Adipocyte (in vitro differentiated cells): Measurements from ENCODE around the gene TCERG1L.

Experiments used
- DNase-seq: peaks from one replicate; pipeline ENCODE4 v3.0.0-alpha.2; 2015; ENCODE audit warnings: low read depth
- H3K27me3 ChIP-seq: replicated peaks from 2 replicates; pipeline ENCODE4 v1.7.0; 2013; ENCODE audit warnings: mild to moderate bottlenecking, low read length, moderate library complexity; ENCODE audit not compliant: control insufficient read depth, insufficient read depth
- H3K36me3 ChIP-seq: 2 replicates; pipeline ENCODE4 v1.7.0; 2013; ENCODE audit warnings: low read length, mild to moderate bottlenecking, moderate library complexity; ENCODE audit not compliant: control insufficient read depth, insufficient read depth, severe bottlenecking
- H3K4me1 ChIP-seq: 2 replicates; pipeline ENCODE4 v1.7.0; 2013; ENCODE audit warnings: mild to moderate bottlenecking, low read length, moderate library complexity; ENCODE audit not compliant: control insufficient read depth, insufficient read depth
- H3K4me3 ChIP-seq: 2 replicates; pipeline ENCODE4 v1.7.0; 2013; ENCODE audit warnings: mild to moderate bottlenecking, low read length, moderate library complexity
- H3K9ac ChIP-seq: 2 replicates; pipeline ENCODE4 v1.7.0; 2013; ENCODE audit warnings: mild to moderate bottlenecking, low read length, moderate library complexity
- H3K9me3 ChIP-seq: 2 replicates; pipeline ENCODE4 v1.7.0; 2013; ENCODE audit warnings: mild to moderate bottlenecking, low read length, moderate library complexity; ENCODE audit not compliant: control insufficient read depth

TCERG1L gene

DNA sequence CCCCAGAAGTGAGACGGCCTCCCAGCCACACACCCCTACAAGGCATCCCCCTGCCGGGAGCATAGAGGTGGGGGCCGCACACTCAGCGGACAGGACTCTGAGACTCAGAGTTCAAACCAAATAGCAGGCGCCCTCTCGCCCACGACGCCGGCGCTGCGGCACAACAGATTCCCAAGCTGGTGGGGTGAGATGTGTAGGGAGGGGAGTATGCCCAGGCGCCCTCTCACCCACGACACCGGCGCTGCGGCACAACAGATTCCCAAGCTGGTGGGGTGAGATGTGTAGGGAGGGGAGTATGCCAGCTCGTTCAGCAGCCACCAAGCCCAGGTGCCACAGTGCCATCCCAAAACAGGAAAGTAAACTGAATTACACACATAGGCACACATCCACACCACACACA is 64.7 kb downstream of the TCERG1L start:
- Histone ChIP-seq H3K4me1 (no peaks in the 10 kb centered on the region), H3K9me3 (no peaks in the 10 kb centered on the region), H3K36me3 (no peaks in the 10 kb centered on the region), H3K4me3 (no peak overlapping the region), H3K9ac (no peak overlapping the region), H3K27me3 (peaks cover 7% of the 10 kb centered on the region)
- no peak for DNase-seq

DNA sequence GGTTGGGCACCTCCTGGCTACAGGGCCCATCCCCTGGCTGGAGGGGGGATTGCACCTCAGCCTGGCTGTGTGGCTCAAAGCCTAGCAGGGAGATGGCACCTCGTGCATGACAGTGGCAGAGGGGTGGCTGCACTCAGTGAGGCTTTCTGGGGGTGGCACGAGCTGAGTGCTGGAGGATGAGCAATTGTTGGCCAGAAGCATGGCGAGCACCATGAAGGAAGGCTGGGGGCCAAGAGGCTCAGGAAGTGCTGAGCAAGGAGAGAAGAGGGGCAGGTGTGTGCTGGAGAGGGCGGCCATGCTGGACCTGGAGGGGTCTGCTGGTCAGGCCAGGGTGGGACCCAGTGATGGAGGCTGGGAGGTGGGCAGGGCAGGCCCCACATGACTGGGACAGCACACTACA is 65.4 kb downstream of the TCERG1L start:
- H3K4me3 ChIP-seq, result no peak overlapping the region
- H3K9me3 ChIP-seq, result no peaks in the 10 kb centered on the region
- peaks cover 7% of the 10 kb centered on the region for H3K27me3 ChIP-seq
- no peak overlapping the region for H3K9ac ChIP-seq
- no peak for DNase-seq
- no peaks in the 10 kb centered on the region for H3K4me1 ChIP-seq
- no peaks in the 10 kb centered on the region for H3K36me3 ChIP-seq

DNA sequence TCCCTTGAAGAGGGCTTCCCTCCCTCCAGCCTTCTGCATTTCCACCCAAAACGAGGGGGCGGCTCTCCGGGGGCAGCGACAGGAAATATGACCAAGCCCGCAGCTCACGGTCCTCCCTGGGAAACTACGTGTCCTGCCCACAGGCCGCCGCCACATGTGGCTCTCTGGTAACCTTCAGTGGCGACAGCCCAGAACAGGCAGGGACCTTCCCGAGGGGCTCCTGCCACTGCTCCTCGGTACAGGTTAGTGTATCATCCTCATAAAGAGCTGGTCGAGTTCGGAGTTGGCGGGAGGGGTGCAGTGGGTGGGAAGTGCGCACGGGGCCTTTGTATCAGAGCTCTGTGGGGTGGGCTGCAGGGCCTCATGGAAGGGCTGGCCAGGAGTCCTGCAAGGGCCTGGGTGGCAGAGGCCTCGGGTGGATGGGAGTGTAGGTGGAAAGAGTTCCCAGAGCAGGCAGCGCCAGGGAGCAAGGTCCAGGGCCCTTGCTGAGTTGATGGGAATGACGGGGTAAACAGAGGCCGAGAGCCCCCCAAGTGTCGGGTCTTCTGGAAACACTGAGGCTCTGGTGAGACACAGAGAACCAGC is 66.0 kb downstream of the TCERG1L start:
- no peaks in the 10 kb centered on the region for H3K36me3 ChIP-seq
- no peak overlapping the region for H3K4me3 ChIP-seq
- H3K9me3 ChIP-seq, result no peaks in the 10 kb centered on the region
- peaks cover 4% of the 10 kb centered on the region for H3K27me3 ChIP-seq
- no peak for DNase-seq
- no peaks in the 10 kb centered on the region for H3K4me1 ChIP-seq
- H3K9ac ChIP-seq, result no peak overlapping the region

DNA sequence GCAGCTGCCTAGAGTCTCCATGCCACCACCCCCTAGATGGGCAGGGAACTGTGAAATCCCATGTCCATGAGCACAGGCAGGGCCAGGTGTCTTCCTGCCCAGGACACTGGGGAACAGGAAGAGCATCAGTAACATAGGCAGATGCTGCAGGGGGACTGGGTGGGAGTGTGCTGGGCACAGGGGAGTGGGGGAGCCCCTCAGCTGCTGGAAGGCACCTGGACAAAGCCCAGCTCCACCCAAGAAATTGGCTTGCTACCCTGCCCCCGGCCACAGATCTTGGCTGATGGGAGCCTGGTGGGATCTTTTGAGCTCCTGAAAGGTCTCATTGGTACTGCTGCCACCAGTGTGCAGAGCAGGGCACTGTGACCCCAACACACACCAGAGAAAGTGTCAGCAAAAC is 66.7 kb downstream of the TCERG1L start:
- Histone ChIP-seq H3K4me3 (no peak overlapping the region), H3K4me1 (no peaks in the 10 kb centered on the region), H3K36me3 (no peaks in the 10 kb centered on the region), H3K9ac (no peak overlapping the region), H3K27me3 (peaks cover 6% of the 10 kb centered on the region), H3K9me3 (no peaks in the 10 kb centered on the region)
- DNase-seq, result no peak

DNA sequence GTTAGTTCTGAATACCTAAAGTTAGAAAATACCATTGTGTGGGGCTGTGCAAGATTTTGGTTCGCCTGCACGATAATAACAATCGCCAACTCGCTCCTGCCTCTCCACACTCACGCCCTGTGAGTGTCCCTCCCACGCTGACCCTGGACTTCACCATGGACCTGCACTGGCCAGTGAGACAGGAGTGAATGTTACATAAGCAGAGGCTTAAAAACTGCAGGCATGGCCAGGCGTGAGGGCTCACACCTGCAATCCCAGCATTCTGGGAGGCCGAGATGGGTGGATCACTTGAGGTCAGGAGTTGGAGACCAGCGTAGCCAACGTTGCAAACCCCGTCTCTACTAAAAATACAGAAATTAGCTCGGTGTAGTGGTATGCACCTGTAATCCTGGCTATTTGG is 68.4 kb downstream of the TCERG1L start:
- Histone ChIP-seq H3K4me1 (no peaks in the 10 kb centered on the region), H3K9ac (no peak overlapping the region), H3K9me3 (no peaks in the 10 kb centered on the region), H3K4me3 (no peak overlapping the region), H3K36me3 (no peaks in the 10 kb centered on the region), H3K27me3 (peaks cover 6% of the 10 kb centered on the region)
- no peak for DNase-seq

DNA sequence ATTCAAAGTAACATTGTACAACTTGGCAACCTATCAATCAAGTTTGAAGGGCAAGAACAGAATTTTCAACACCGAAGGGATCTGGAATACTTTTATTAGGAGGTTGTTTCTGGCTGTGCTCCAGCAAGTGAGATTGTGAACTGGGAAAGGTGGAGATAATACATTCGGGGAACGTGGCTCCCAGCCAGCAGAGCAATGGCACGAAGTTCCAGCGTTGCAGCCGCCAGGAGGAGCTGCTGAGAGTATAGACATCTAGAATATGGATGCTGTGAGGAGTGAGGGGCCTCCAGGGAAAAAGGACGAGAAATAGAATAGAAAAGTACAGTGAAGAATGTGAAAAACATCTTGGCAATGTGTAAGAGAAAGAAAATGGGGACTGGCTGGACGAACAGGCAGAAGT is 69.5 kb downstream of the TCERG1L start:
- H3K9me3 ChIP-seq, result no peaks in the 10 kb centered on the region
- H3K9ac ChIP-seq, result no peak overlapping the region
- no peak overlapping the region for H3K4me3 ChIP-seq
- no peaks in the 10 kb centered on the region for H3K4me1 ChIP-seq
- H3K36me3 ChIP-seq, result no peaks in the 10 kb centered on the region
- H3K27me3 ChIP-seq, result peaks cover 6% of the 10 kb centered on the region
- DNase-seq, result no peak

DNA sequence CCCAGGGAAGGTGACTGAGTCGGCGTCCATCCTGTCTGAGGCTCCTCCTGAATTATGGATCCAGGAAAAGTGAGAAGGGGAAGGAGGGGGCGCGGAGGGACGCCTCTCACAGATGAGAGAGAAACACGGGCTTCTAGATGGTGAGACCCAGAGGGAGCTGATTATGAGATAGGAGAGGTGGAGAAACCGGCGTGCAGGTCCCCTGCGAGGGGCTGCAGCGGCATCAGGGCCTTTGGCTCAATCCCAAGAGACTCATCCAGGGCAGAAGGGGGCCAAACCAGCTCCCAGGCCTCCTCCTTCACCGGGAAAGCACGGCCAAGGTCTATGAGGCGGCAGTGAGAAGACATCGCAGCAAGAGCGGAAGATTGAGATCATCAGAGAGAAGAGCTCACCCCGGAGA is 70.8 kb downstream of the TCERG1L start:
- no peak overlapping the region for H3K9ac ChIP-seq

DNA sequence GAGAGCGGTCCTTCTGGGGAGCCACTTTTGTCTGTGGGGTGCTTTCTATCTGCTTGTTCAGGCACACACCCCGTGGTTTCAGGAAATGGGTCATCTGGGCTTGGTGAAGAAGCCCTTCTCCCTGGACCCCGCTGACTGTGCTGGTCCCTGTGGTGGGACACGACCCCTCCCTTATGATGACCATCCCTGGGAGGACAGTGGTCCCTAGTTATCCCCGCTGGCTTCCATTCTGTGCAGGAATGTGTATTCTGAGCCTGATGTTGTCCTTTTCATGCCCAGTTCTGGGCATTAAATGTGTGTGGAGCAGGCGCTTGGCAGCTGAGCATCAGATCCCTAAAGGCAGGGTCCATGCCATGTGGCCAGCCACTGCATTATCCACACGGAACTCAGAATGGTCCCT is 71.6 kb downstream of the TCERG1L start:
- Histone ChIP-seq H3K4me3 (no peak overlapping the region), H3K27me3 (peaks cover 11% of the 10 kb centered on the region), H3K9me3 (peaks cover 2% of the 10 kb centered on the region), H3K4me1 (no peaks in the 10 kb centered on the region), H3K36me3 (no peaks in the 10 kb centered on the region), H3K9ac (no peak overlapping the region)
- no peak for DNase-seq

More for the DNA sequence above, 70.8 kb downstream of the TCERG1L start:
- Histone ChIP-seq H3K9me3 (no peaks in the 10 kb centered on the region), H3K36me3 (no peaks in the 10 kb centered on the region), H3K4me3 (no peak overlapping the region), H3K4me1 (no peaks in the 10 kb centered on the region), H3K27me3 (peaks cover 11% of the 10 kb centered on the region)
- DNase-seq, result no peak

DNA sequence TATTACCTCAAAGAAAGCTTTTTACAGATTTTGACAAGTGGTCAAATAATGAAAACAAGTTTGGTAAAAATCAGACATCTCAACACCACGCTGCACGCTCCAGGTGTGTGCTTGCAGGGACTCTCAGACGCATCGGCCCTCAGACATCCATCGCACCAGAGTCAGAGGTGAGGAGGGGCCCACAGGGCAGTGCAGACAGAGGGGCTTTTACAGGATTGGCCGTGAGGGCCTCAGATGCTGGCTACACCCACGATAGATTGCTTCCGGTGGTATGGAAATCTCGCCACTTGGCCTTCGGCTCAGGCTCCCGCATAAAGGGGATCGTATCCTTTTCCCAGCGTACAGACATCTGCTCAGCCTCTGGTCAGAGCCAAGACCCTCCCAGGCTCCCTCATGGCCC is 72.1 kb downstream of the TCERG1L start:
- no peaks in the 10 kb centered on the region for H3K4me1 ChIP-seq
- peaks cover 3% of the 10 kb centered on the region for H3K9me3 ChIP-seq
- H3K9ac ChIP-seq, result no peak overlapping the region
- H3K4me3 ChIP-seq, result no peak overlapping the region
- DNase-seq, result no peak
- H3K27me3 ChIP-seq, result peaks cover 11% of the 10 kb centered on the region
- H3K36me3 ChIP-seq, result no peaks in the 10 kb centered on the region

DNA sequence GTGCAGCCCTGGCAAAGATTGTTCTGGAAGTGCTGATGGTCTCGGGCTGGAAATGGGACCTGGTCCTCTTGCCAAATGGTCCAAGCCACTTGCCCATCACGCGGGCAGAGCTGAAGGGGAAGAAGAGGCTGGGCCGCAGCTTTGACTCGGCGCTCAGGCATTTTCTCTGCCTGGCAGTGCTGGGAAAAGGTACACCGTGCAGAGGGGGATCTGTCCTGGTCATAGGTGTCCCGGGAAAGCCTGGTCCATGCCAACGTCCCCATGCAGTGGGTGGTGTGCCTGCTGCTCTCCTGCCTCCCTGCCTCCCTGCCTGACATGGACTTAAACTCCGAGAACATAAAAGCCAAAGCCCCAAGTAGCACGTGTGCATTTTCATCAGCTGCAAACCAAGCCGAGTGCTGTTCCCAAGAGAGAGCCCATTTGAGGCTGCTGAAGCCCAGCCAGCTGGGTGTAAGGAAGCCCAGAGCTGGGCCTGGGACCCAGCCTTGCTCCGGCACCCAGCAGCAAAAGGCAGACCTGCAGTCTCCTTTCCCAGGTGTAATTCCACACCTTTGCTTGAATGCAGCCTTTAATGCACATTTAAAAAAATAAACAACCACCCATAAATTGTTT is 72.7 kb downstream of the TCERG1L start:
- peaks cover 11% of the 10 kb centered on the region for H3K27me3 ChIP-seq
- DNase-seq, result no peak
- no peaks in the 10 kb centered on the region for H3K4me1 ChIP-seq
- H3K36me3 ChIP-seq, result no peaks in the 10 kb centered on the region
- H3K9ac ChIP-seq, result no peak overlapping the region
- H3K9me3 ChIP-seq, result peaks cover 3% of the 10 kb centered on the region
- H3K4me3 ChIP-seq, result no peak overlapping the region

DNA sequence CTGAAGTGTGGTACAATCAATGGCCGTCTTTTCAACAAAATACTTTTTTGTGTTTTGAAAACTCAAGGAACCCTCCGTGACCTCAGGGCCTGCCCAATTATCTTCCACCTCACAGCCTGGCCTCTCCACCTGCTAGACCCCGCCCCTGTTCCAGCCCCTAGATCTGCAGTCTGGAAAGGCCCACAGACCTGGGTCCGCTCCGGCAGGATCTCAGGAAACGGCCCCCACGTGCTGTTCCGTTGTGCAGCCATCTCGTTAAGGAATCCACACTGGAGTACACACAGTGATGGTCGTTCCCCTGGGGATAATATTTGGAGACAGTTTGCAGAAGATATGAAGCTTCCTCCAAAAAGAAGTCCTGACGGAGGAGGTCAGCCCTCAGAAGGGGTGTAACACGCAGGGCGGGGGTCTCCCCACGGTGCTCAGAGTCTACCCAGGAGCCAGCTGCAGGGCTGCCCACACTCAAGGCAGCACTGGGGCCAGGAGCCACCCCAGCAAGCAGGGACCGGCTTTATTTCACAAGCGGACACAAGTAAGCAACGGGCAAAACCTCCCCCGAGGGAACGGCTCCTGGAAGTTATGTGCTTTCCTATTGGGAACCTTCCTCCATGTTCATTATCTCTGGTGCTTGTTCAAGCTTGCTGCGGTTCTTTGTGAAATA is 73.4 kb downstream of the TCERG1L start:
- H3K36me3 ChIP-seq, result no peaks in the 10 kb centered on the region
- peaks cover 11% of the 10 kb centered on the region for H3K27me3 ChIP-seq
- no peak for DNase-seq
- no peaks in the 10 kb centered on the region for H3K4me1 ChIP-seq
- H3K4me3 ChIP-seq, result no peak overlapping the region
- H3K9ac ChIP-seq, result no peak overlapping the region
- H3K9me3 ChIP-seq, result peaks cover 3% of the 10 kb centered on the region
